Measurements from ENCODE around the gene PLEKHS1.
A peak's percentile ranks its signal among the peaks of the same experiment; 100 is the strongest.
"Not testable (repeated sequence)": the region's sequence is repeated elsewhere in the genome, so short reads cannot be mapped to it uniquely, and the experiment has no call there.

The PLEKHS1 gene

DNA sequence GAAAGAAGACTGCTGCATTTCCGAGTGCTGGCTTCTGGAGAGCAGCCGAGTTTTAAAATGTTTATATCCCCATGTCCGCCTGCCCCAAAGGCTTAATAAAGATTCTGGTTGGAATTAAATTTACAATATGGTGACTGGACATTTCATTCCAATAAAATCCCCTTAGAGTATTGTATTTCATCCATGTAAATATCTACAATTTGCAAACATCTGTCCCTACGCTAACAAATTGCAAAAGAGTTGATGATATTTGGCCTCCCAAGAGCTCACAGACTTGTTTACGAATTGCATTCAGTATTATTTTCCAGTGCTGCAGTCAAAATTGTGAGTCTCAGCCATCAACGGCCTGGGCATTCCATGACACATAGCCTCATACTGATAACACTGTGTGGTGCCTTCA is 50.1 kb downstream of the PLEKHS1 start:
- no peak for DNase-seq

GRCh38 chr10:113802997-113803396 is 51.5 kb downstream of the PLEKHS1 start:
- DNase-seq, result no peak

DNA sequence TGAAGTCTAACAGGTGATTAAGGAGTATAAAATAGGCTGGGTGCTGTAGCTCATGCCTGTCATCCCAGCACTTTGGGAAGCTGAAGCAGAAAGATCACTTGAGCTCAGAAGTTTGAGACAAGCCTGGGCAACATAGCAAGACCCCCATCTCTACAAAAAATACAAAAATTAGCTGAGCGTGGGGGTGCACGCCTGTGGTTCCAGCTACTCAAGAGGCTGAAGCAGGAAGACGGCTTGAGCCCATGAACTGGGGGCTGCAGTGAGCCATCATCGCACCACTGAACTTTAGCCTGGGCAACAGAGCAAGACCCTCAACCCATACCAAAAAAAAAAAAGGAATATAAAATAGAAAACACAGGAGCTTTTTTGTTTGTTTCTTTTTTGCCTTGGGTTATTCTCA is 55.0 kb downstream of the PLEKHS1 start:
- DNase-seq, result no peak

GRCh38 chr10:113808168-113808567 is 56.7 kb downstream of the PLEKHS1 start:
- no peak for DNase-seq

GRCh38 chr10:113814700-113815099 is 63.2 kb downstream of the PLEKHS1 start:
- not testable (repeated sequence) for DNase-seq

- DNase-seq, result no peak
These were observed 68.5 kb downstream of the PLEKHS1 start for GRCh38 chr10:113819989-113820388.

DNA sequence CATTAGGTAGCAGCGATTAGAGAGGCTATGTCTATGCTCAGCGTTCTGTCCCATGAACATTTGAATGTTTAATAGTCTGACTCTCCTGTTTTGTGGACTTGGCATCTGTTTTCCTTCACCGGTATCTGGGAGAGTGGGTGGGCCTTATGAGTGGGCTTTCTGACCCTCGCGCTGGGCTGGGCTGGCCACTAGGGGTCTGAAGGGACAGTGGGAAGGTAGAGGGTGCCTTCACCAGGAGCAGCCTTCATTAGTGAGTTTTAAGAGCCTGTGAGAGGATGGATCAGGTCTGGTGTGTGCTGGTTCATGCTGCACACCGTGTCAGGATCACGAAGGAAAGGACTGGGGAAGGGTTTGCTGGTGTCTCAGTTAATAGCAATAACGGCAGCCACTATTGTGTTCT is 69.0 kb downstream of the PLEKHS1 start:
- no peak for DNase-seq

DNA sequence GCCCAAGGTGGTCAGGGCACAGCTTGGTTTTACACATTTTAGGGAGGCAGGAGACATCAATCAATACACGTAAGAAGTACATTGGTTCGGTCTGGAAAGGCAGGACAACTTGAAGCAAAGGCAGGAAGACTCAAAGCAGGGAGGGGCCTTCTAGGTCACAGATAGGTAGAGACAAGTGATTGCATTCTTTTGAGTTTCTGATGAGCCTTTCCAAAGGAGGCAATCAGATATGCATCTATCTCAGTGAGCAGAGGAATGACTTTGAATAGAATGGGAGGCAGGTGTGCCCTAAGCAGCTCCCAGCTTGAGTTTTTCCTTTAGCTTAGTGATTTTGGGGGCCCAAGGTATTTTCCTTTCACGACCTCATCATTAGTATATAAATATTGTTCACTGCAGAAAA is 69.8 kb downstream of the PLEKHS1 start:
- not testable (repeated sequence) for DNase-seq

GRCh38 chr10:113822174-113822573 is 70.7 kb downstream of the PLEKHS1 start:
- DNase-seq, result no peak

- DNase-seq, result peak; percentile 5
These were observed 71.9 kb downstream of the PLEKHS1 start for GRCh38 chr10:113823389-113823788.

DNA sequence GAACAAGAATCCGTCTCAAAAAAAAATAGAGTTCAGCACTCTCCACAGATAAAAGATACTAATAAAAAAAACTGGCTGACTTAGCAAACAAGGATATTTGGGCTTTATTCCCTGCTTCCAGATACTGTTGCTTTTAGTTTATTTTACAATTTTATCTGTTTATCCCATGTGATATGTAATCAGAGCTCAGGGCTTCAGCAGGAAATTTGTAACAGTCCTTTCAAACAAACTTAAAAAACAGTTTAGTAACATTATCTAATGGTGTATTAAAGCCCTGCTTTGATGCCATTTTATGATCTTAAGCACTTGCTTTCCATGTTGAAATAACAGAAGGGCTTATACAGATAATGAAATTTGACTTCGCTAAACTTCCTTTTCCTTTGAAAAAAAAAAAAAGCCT is 74.3 kb downstream of the PLEKHS1 start:
- no peak for DNase-seq

- DNase-seq, result not testable (repeated sequence)
These were observed 77.1 kb downstream of the PLEKHS1 start for GRCh38 chr10:113828567-113828966.
